Central memory CD8-positive, alpha-beta T cell (primary cell): ENCODE data around the gene JOSD2.

Source experiments
- ATAC-seq: fragments of 150-1000 bp; cut with Tn5 transposase; replicated peaks from 2 replicates; pipeline ENCODE4 v1.10.0; 2022; ENCODE audit warnings: mild to moderate bottlenecking, moderate FRiP score, moderate number of reproducible peaks; ENCODE audit not compliant: poor library complexity, severe bottlenecking; ENCODE audit errors: extremely low read depth
- DNase-seq, 2 donors: peaks; one replicate each; pipeline ENCODE4 v3.0.0; 2021; ENCODE audit warnings: low spot score in 2 of 2
- H3K27ac Mint-ChIP-seq: one replicate; pipeline ENCODE4 v1.8.0; 2022; ENCODE audit warnings: low read depth, mild to moderate bottlenecking, moderate library complexity, mixed read lengths
- H3K27me3 Mint-ChIP-seq: one replicate; pipeline ENCODE4 v1.8.0; 2022; ENCODE audit warnings: mixed read lengths
- H3K36me3 Mint-ChIP-seq: one replicate; pipeline ENCODE4 v1.8.0; 2022; ENCODE audit warnings: mild to moderate bottlenecking, moderate library complexity, mixed read lengths; ENCODE audit not compliant: insufficient read depth
- H3K4me1 Mint-ChIP-seq: one replicate; pipeline ENCODE4 v1.8.0; 2022; ENCODE audit warnings: mixed read lengths
- H3K4me3 Mint-ChIP-seq: one replicate; pipeline ENCODE4 v1.8.0; 2022; ENCODE audit warnings: mild to moderate bottlenecking, moderate library complexity, mixed read lengths
- H3K9me3 Mint-ChIP-seq: one replicate; pipeline ENCODE4 v1.8.0; 2022; ENCODE audit warnings: mixed read lengths

JOSD2 gene

DNA sequence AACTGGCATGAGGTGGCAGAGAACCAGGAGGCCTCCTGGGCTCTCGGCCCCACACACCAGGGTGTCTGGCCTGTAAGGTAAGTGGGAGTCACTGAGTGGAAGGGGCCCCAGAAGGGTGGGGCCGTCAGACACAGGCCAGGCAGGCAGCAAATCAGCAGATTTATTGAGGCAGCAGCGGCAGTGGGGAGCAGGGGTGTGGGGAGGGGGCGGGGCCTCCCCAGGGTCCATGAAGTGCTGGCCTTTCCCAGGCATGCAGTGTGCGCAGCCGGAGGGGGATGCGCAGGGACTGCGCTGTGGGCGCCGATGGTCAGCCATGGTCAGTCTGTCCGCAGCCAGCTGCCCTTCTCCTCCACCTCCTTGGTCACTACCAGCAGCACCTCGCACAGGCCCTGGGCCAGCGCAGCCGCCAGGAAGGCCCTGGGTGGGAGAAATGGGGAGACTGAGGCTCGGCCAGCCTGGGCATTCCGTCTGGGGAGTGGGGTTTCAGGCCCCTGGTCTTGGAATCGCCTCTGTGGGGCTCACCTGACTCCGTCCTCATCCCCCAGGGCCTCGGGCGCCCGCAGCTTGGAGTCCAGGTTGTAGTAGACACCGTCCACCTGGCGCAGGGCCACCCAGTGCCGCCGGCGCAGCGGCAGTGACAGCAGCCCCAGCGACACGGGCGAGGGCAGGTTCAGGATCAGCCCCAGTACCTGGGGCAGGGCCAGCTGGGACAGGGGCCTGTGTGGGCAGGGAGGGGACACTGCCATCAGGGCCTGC, 5.0 kb downstream of the JOSD2 start:
- ATAC-seq, result no peak
- H3K9me3 Mint-ChIP-seq, result no peaks in the 10 kb centered on the region
- peaks cover 30% of the 10 kb centered on the region for H3K4me1 Mint-ChIP-seq
- no peaks in the 10 kb centered on the region for H3K27me3 Mint-ChIP-seq
- no peak for DNase-seq
- H3K36me3 Mint-ChIP-seq, result peaks cover 1% of the 10 kb centered on the region
- no peak overlapping the region for H3K4me3 Mint-ChIP-seq
- H3K27ac Mint-ChIP-seq, result no peak overlapping the region

DNA sequence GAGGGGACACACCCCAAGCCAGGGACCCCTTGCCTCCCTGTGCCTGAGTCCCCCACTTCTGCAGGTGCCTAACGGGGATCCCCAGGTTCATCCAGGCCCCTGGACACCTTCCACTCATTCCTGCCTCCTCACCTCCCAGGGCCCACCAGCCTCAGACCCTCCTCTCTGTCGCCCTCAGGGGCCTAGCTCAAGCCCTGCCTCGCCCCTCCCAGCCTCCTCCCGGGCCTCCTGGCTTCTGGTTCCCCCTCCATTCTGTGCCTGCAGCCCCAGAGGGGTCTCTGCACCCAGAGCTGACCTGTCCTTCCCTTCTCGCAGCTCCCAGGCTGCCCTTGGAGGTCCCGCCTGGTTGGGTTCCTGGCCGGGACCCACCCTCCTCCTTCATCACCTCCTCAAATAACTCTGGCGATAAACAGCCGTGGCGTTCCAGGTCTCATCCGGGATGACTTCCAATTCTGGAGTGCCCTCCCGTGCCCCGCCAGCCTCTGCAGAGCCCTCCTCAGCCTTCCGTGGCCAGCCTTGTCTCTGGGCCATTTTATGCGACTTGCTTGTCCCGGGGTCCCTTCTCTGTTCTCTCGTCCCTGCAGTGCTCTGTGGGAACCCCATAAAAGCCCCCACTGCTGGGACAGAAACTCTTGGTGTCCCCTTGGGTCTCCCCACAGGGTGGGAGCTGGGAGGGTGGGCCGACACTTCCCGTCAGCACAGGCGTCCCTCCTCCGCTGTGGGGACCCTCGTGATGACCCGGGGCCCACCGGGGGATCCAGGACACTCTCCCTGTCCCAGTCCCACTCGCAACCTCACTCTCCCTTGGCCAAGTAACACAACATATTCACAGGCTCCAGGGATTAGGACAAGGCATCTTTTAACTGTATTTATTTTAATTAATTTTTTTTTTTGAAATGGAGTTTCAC, 9.2 kb downstream of the JOSD2 start:
- H3K4me1 Mint-ChIP-seq, result no peaks in the 10 kb centered on the region
- no peak for DNase-seq
- no peak for ATAC-seq
- no peaks in the 10 kb centered on the region for H3K9me3 Mint-ChIP-seq
- H3K27me3 Mint-ChIP-seq, result no peaks in the 10 kb centered on the region
- H3K4me3 Mint-ChIP-seq, result no peak overlapping the region
- peak overlapping the region; percentile 65 for H3K27ac Mint-ChIP-seq
- H3K36me3 Mint-ChIP-seq, result peaks cover 1% of the 10 kb centered on the region

DNA sequence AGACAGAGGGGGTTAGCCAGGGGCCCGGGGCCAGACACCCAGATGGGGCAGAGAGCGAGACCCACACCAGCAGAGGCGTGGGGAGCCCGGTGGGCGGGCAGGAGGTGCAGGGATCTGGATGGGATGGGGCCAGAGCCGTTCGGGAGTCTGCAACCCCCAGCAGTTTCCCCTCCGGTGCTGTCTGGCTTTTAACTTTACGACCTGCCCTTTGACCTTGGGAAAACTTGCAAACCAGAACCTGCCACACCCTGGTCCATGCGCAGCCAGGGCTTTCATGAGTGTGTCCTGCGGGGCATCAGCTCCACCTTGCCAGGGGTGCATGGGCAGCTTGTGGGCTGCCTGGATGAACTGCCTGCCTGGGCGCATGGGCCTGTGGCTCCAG, 9.8 kb downstream of the JOSD2 start:
- Mint-ChIP-seq H3K27ac (no peak overlapping the region), H3K27me3 (no peaks in the 10 kb centered on the region), H3K9me3 (no peaks in the 10 kb centered on the region), H3K4me3 (no peak overlapping the region), H3K36me3 (peaks cover 1% of the 10 kb centered on the region), H3K4me1 (no peaks in the 10 kb centered on the region)
- ATAC-seq (no peak), DNase-seq (no peak)

GRCh38 chr19:50500753-50501151, 10.2 kb downstream of the JOSD2 start:
- H3K27me3 Mint-ChIP-seq, result no peaks in the 10 kb centered on the region
- H3K9me3 Mint-ChIP-seq, result no peaks in the 10 kb centered on the region
- no peak overlapping the region for H3K4me3 Mint-ChIP-seq
- H3K4me1 Mint-ChIP-seq, result no peaks in the 10 kb centered on the region
- DNase-seq (no peak), ATAC-seq (no peak)
- no peak overlapping the region for H3K27ac Mint-ChIP-seq
- H3K36me3 Mint-ChIP-seq, result peaks cover 3% of the 10 kb centered on the region

DNA sequence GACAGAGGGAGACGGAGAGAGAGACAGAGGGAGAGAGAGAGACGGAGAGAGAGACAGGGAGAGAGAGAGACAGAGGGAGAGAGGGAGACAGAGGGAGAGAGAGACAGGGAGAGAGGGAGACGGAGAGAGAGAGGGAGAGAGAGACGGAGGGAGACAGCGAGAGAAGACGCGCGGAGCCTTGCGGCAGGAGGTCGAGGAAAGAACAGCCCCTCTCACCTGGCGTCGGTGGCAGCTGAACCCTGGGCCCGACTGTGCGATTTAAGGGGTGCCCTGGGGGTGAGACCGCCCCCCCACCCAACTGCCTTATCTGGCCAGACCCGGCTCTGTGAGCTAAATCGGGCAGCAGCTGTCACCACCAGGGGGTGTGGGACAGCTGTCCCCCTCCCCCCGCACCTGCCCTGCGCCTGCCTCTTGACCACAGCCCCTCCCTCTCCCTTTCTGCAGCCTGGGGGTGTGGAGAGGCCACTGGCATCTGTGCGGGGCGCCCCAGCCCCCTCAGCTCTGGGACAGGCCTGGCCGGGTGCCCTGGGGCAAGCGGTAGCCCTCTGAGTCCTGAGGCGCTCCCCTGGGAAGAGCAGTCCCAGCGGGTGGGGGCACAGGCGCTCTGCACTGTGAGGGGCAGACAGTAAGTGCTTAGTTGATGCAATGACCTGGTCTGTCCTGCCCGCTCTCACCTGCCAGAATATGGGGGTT, 10.8 kb downstream of the JOSD2 start:
- DNase-seq, result no peak
- no peaks in the 10 kb centered on the region for H3K9me3 Mint-ChIP-seq
- no peak overlapping the region for H3K4me3 Mint-ChIP-seq
- no peak overlapping the region for H3K27ac Mint-ChIP-seq
- no peaks in the 10 kb centered on the region for H3K27me3 Mint-ChIP-seq
- no peaks in the 10 kb centered on the region for H3K4me1 Mint-ChIP-seq
- H3K36me3 Mint-ChIP-seq, result peaks cover 3% of the 10 kb centered on the region
- ATAC-seq, result no peak

DNA sequence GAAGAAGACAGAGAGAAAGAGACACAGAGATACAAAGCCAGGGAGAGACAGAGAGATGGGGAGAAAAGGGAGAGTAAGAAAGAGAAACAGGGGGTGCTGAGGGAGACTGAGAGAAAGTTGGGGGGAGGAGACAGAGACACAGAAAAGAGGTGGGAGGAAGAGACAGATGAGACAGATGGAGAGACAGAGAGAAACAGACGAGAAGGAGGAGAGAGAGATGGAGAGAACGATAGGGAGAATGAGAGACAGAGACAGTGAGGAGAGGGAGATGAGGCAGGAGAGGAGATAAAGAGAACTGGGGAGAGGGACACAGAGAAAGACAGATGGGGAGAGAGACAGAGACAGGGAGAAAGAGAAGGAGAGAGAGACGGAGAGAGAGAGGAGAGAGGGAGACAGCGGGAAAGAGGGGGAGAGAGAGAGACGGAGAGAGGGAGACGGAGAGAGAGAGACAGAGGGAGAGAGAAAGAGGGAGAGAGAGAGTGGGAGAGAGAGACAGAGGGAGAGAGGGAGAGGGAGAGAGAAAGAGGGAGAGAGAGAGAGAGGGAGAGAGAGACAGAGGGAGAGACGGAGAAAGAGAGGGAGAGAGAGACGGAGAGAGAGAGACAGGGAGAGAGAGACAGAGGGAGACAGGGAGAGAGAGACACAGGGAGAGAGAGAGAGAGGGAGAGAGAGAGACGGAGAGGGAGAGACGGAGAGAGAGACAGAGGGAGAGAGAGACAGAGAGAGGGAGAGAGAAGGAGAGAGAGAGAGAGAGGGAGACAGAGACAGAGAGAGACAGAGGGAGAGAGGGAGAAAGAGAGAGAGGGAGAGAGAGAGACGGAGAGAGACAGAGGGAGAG, 12.6 kb downstream of the JOSD2 start:
- no peaks in the 10 kb centered on the region for H3K9me3 Mint-ChIP-seq
- no peak overlapping the region for H3K27ac Mint-ChIP-seq
- peaks cover 3% of the 10 kb centered on the region for H3K36me3 Mint-ChIP-seq
- ATAC-seq (no peak), DNase-seq (no peak)
- no peak overlapping the region for H3K4me3 Mint-ChIP-seq
- no peaks in the 10 kb centered on the region for H3K4me1 Mint-ChIP-seq
- H3K27me3 Mint-ChIP-seq, result no peaks in the 10 kb centered on the region

GRCh38 chr19:50497022-50497405, 14.0 kb downstream of the JOSD2 start:
- ATAC-seq (no peak), DNase-seq (no peak)
- H3K27ac Mint-ChIP-seq, result no peak overlapping the region
- H3K27me3 Mint-ChIP-seq, result no peaks in the 10 kb centered on the region
- no peaks in the 10 kb centered on the region for H3K9me3 Mint-ChIP-seq
- peaks cover 3% of the 10 kb centered on the region for H3K36me3 Mint-ChIP-seq
- H3K4me3 Mint-ChIP-seq, result no peak overlapping the region
- H3K4me1 Mint-ChIP-seq, result peaks cover 5% of the 10 kb centered on the region

DNA sequence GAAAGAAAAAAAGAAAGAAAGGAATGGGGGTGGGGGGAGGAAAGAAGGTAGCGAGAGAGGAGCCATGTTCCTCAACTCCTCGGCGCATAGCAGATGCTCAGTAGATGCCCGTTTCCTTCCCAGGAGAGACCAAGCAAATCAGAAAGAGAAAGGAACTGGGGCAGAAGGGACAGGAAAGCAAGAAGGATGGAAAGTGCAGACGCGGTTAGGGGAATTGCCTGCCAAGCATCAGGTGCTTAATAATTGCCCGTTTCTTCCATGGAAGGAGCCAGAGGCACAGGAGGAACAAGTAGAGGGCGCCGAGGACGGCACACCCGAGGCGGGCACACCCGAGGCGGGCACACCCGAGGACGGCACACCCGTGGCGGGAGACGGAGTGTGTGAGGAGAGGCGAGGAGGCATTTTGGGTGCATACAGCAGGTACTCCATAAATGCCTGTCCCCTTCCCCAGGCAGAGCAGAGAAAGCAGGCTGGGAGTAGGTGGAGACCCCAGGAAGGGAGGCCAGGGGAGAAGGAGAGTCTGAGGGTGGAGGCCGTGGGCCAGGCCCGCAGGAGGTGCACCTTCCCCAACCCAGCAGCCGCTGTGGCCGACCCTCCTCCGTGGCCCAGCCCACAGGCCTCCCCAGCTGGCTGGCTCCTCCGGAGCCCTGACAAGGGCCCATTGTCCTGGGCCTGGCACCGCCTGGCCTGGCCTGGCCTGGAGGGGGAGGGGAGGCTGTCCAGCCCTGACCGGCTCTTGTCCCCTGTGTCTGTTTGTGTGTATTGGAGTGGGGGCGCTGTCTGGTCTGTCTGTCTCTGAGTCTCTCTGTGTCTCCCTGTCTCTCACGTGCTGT, 14.6 kb downstream of the JOSD2 start:
- Mint-ChIP-seq H3K27ac (no peak overlapping the region), H3K4me1 (peaks cover 11% of the 10 kb centered on the region), H3K36me3 (peaks cover 6% of the 10 kb centered on the region), H3K27me3 (no peaks in the 10 kb centered on the region), H3K4me3 (no peak overlapping the region), H3K9me3 (no peaks in the 10 kb centered on the region)
- ATAC-seq, result no peak
- no peak for DNase-seq

GRCh38 chr19:50495020-50495531, 15.9 kb downstream of the JOSD2 start:
- Mint-ChIP-seq H3K27ac (no peak overlapping the region), H3K9me3 (no peaks in the 10 kb centered on the region)
- ATAC-seq, result no peak

DNA sequence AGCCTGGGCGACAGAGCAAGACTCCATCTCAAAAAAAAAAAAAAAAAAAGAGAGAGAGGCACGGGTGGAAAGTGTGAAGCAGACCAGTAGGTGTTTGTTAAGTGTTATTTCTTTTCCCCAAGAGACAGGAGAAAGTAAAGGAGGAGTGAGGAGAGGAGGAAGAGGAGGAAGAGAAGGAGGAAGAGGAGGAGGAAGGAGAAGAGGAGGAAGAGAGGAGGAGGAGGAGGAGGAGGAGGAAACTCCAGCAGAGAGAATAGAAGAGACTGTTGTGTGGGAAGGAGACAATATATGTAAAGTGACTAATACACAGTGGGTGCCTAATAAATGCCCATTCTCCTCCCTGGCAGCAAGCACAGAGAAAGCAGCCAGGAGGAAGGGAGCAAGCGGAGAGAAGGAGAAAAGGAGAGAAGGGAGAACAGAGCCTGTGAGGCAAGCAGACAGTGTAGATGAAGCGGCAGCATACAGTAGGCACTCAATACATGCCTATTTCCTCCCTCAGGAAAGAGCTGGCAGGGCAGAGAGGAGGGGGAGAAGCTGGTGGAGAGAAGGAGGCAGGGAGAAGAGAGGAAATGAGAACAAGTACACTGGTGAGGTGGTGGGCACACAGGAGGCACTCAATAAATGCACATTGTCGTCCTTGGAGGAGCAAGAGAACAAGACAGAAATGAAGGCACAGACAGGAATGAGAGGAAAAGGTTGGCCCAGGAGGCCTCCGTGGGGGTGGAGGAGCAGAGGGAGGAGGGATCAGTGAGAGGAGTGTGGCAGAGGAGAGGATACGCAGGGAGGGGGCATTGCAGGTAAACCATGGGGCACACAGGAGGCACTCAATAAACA, 16.6 kb downstream of the JOSD2 start:
- H3K9me3 Mint-ChIP-seq, result no peaks in the 10 kb centered on the region
- peaks cover 23% of the 10 kb centered on the region for H3K4me1 Mint-ChIP-seq
- peaks cover 9% of the 10 kb centered on the region for H3K36me3 Mint-ChIP-seq
- H3K27me3 Mint-ChIP-seq, result no peaks in the 10 kb centered on the region
- H3K27ac Mint-ChIP-seq, result peak overlapping the region; percentile 57
- no peak for DNase-seq
- ATAC-seq, result no peak
- H3K4me3 Mint-ChIP-seq, result no peak overlapping the region

More at GRCh38 chr19:50495020-50495531, 15.9 kb downstream of the JOSD2 start:
- no peaks in the 10 kb centered on the region for H3K27me3 Mint-ChIP-seq
- H3K4me3 Mint-ChIP-seq, result no peak overlapping the region
- H3K36me3 Mint-ChIP-seq, result peaks cover 7% of the 10 kb centered on the region
- H3K4me1 Mint-ChIP-seq, result peaks cover 23% of the 10 kb centered on the region
- DNase-seq, result no peak

DNA sequence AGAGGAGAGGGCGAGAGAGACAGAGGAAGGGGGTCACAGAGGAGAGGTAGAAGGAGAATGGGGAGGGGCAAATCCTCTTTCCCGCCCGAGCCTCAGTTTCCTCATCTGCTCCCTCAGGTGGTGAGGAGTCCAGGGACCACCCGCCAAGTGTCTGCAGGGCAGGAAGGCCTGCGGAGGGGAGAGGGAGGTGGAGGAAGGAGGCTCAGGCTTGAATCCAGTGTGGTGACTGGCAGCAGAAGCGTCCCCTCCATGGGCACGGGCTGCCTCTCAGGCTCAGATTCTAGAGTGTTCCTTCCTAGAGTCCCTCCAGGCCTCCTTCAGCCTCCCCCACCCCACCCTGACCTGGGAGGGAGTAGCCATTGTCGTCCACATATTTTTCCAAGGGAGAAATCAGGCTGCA, 17.8 kb downstream of the JOSD2 start:
- H3K27ac Mint-ChIP-seq, result no peak overlapping the region
- ATAC-seq (no peak), DNase-seq (no peak)
- H3K4me1 Mint-ChIP-seq, result peaks cover 33% of the 10 kb centered on the region
- no peaks in the 10 kb centered on the region for H3K9me3 Mint-ChIP-seq
- H3K4me3 Mint-ChIP-seq, result no peak overlapping the region
- H3K27me3 Mint-ChIP-seq, result no peaks in the 10 kb centered on the region
- peaks cover 9% of the 10 kb centered on the region for H3K36me3 Mint-ChIP-seq
